ENCODE results near the gene USPL1.

Gene USPL1

DNA sequence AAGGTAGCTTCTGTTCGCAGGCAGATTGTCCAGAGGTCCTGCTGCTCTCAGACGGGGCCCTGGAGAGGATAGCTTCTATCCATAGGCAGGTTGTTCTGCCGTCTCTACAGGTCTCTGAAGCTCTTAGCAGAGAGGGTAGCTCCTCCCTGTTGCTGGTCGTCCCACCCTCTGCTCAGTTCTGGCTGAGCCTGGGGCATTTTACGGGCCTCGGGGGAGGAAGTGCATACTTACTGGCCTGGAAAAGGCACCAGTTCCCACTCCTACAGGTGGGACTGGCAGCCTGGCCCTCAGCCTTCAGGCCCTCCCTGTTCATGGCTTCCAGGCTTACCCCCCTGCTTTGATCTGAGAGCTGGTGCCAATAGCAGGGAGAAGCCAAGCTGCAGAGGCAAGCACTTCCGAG lies 42.3 kb downstream of the USPL1 start:
- no peak overlapping the region for H2BK15ac ChIP-seq (ENCODE audit: low read depth, poor library complexity, severe bottlenecking)
- no peak overlapping the region for H2AK5ac ChIP-seq (ENCODE audit: low read length, severe bottlenecking)
- peaks cover 6% of the 10 kb centered on the region for H3K4me1 ChIP-seq (ENCODE audit: control insufficient read depth, insufficient read depth, low read depth, low read length)
- H3K18ac ChIP-seq (ENCODE audit: low read depth in 1 of 2, low read length in 2 of 2), result no peak overlapping the region
- peak overlapping the region; percentile 19 for H4K8ac ChIP-seq (ENCODE audit: low read length)
- H3K4me3 ChIP-seq (ENCODE audit: insufficient read depth in 1 of 2, low read depth in 1 of 2, low read length in 2 of 2), result no peak overlapping the region
- no peak overlapping the region for H2BK12ac ChIP-seq (ENCODE audit: low read length in 2 of 2)
- H3K36me3 ChIP-seq (ENCODE audit: control insufficient read depth in 1 of 2, insufficient read depth in 2 of 2, low read depth in 1 of 2, low read length in 2 of 2), result peaks cover 14 to 48% of the 10 kb centered on the region in 2 experiments
- peaks cover 10% of the 10 kb centered on the region for H3K79me1 ChIP-seq (replicated peaks; ENCODE audit: low read length, poor library complexity, severe bottlenecking)
- no peak overlapping the region for H3K14ac ChIP-seq (ENCODE audit: low read length in 2 of 2)
- peak overlapping the region; percentile 66 for H4K91ac ChIP-seq (ENCODE audit: low read length)
- no peak overlapping the region for H3K27ac ChIP-seq (ENCODE audit: low read length, poor library complexity, severe bottlenecking)
- no peaks in the 10 kb centered on the region for H3K27me3 ChIP-seq (ENCODE audit: control insufficient read depth in 1 of 2, insufficient read depth in 1 of 2, low read length in 2 of 2)
- H3K4me2 ChIP-seq (ENCODE audit: low read length, poor library complexity, severe bottlenecking), result no peak overlapping the region
- H2BK5ac ChIP-seq (ENCODE audit: low read depth, low read length, poor library complexity, severe bottlenecking), result no peak overlapping the region
- H2BK120ac ChIP-seq (ENCODE audit: low read depth, low read length), result no peak overlapping the region
- 33% methylated on average over 7 of the region's 7 CpGs for WGBS
- H3K9me3 ChIP-seq (ENCODE audit: control insufficient read depth, low read length), result no peaks in the 10 kb centered on the region
- no peak overlapping the region for H3K9ac ChIP-seq (ENCODE audit: low read length)
- no peak overlapping the region for H3K23ac ChIP-seq (ENCODE audit: low read length in 2 of 2)
- DNase-seq, result no peak
- no peak overlapping the region for H2AFZ ChIP-seq (ENCODE audit: low read depth, low read length)
- no peak overlapping the region for H3K4ac ChIP-seq (ENCODE audit: low read depth in 1 of 2, low read length in 2 of 2)

DNA sequence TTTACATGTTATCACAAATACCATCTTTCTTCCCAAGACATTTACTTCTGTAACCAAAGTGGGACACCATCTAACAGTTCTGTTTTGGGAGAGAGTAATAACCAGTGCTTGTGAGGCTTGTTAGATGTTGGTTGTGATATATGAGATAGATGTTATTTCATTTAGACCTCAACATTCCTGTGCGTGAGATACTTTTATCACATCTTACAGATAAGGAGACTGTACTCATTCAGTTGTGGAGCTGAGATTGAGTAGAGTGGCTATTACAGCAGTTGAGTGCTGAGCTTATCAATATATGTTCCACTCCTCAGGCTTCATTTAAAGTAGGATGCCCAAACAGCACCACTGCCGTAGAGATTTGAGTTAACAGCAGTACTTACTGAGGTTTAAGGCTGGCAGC lies 43.1 kb downstream of the USPL1 start:
- Histone ChIP-seq H2BK5ac (ENCODE audit: low read depth, low read length, poor library complexity, severe bottlenecking) (no peak overlapping the region), H4K8ac (ENCODE audit: low read length) (no peak overlapping the region), H3K4ac (ENCODE audit: low read depth in 1 of 2, low read length in 2 of 2) (no peak overlapping the region), H3K4me2 (ENCODE audit: low read length, poor library complexity, severe bottlenecking) (no peak overlapping the region), H3K27ac (ENCODE audit: low read length, poor library complexity, severe bottlenecking) (no peak overlapping the region), H3K18ac (ENCODE audit: low read depth in 1 of 2, low read length in 2 of 2) (no peak overlapping the region), H2BK12ac (ENCODE audit: low read length in 2 of 2) (no peak overlapping the region), H3K4me1 (ENCODE audit: control insufficient read depth, insufficient read depth, low read depth, low read length) (peaks cover 6% of the 10 kb centered on the region), H2AK5ac (ENCODE audit: low read length, severe bottlenecking) (no peak overlapping the region), H3K23ac (ENCODE audit: low read length in 2 of 2) (no peak overlapping the region), H3K9me3 (ENCODE audit: control insufficient read depth, low read length) (no peaks in the 10 kb centered on the region), H3K4me3 (ENCODE audit: insufficient read depth in 1 of 2, low read depth in 1 of 2, low read length in 2 of 2) (no peak overlapping the region), H3K9ac (ENCODE audit: low read length) (no peak overlapping the region), H3K36me3 (ENCODE audit: control insufficient read depth in 1 of 2, insufficient read depth in 2 of 2, low read depth in 1 of 2, low read length in 2 of 2) (peaks cover 14 to 41% of the 10 kb centered on the region in 2 experiments), H3K79me1 (replicated peaks; ENCODE audit: low read length, poor library complexity, severe bottlenecking) (peaks cover 10% of the 10 kb centered on the region), H2BK15ac (ENCODE audit: low read depth, poor library complexity, severe bottlenecking) (no peak overlapping the region), H3K14ac (ENCODE audit: low read length in 2 of 2) (no peak overlapping the region), H3K27me3 (ENCODE audit: control insufficient read depth in 1 of 2, insufficient read depth in 1 of 2, low read length in 2 of 2) (no peaks in the 10 kb centered on the region), H2BK120ac (ENCODE audit: low read depth, low read length) (no peak overlapping the region), H2AFZ (ENCODE audit: low read depth, low read length) (no peak overlapping the region), H4K91ac (ENCODE audit: low read length) (no peak overlapping the region)
- WGBS, result 80% methylated on average over 1 of the region's 2 CpGs
- DNase-seq, result no peak

DNA sequence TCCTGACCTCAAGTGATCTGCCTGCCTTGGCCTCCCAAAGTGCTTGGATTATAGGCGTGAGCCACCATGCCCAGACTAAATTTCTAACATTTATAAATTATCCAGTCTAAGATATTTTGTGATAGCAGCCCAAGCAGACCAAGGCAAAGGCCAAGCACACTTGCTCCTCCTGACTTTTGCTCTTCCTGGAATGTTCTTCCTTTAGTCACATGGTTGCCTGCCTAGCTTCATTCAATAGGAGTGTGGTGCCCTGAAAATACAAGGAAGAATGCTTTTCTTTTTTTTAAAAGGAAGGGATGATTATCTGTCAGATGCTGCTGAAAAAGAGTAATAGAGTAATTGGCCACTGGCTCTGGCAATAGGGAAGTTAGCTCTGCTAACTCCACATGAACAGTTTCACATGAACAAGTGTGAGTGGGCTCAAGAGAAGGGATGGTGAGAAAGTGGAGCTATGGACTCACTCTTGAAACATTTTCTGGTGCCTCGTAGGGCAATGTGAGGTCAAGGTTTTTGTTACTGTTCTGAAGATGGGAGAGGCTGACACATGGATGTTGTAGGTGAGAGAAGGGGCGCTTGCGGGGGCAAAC lies 47.1 kb downstream of the USPL1 start:
- DNase-seq, result no peak
- no peak overlapping the region for H2AK5ac ChIP-seq (ENCODE audit: low read length, severe bottlenecking)
- 97% methylated on average over 4 of the region's 4 CpGs for WGBS
- no peak overlapping the region for H2BK120ac ChIP-seq (ENCODE audit: low read depth, low read length)
- no peak overlapping the region for H3K27ac ChIP-seq (ENCODE audit: low read length, poor library complexity, severe bottlenecking)
- no peak overlapping the region for H4K91ac ChIP-seq (ENCODE audit: low read length)
- no peak overlapping the region for H3K23ac ChIP-seq (ENCODE audit: low read length in 2 of 2)
- no peak overlapping the region for H2BK5ac ChIP-seq (ENCODE audit: low read depth, low read length, poor library complexity, severe bottlenecking)
- no peak overlapping the region for H2BK12ac ChIP-seq (ENCODE audit: low read length in 2 of 2)
- peaks cover 1 to 6% of the 10 kb centered on the region in 2 experiments for H3K36me3 ChIP-seq (ENCODE audit: control insufficient read depth in 1 of 2, insufficient read depth in 2 of 2, low read depth in 1 of 2, low read length in 2 of 2)
- peaks cover 4% of the 10 kb centered on the region for H3K79me1 ChIP-seq (replicated peaks; ENCODE audit: low read length, poor library complexity, severe bottlenecking)
- H2BK15ac ChIP-seq (ENCODE audit: low read depth, poor library complexity, severe bottlenecking), result no peak overlapping the region
- H3K14ac ChIP-seq (ENCODE audit: low read length in 2 of 2), result no peak overlapping the region
- no peaks in the 10 kb centered on the region for H3K27me3 ChIP-seq (ENCODE audit: control insufficient read depth in 1 of 2, insufficient read depth in 1 of 2, low read length in 2 of 2)
- H3K4me3 ChIP-seq (ENCODE audit: insufficient read depth in 1 of 2, low read depth in 1 of 2, low read length in 2 of 2), result no peak overlapping the region
- H3K9ac ChIP-seq (ENCODE audit: low read length), result no peak overlapping the region
- H2AFZ ChIP-seq (ENCODE audit: low read depth, low read length), result no peak overlapping the region
- H4K8ac ChIP-seq (ENCODE audit: low read length), result no peak overlapping the region
- H3K4me1 ChIP-seq (ENCODE audit: control insufficient read depth, insufficient read depth, low read depth, low read length), result peaks cover 4% of the 10 kb centered on the region
- no peaks in the 10 kb centered on the region for H3K9me3 ChIP-seq (ENCODE audit: control insufficient read depth, low read length)
- peak overlapping the region in 1 of 2 experiments; percentile 38 for H3K18ac ChIP-seq (ENCODE audit: low read depth in 1 of 2, low read length in 2 of 2)
- no peak overlapping the region for H3K4me2 ChIP-seq (ENCODE audit: low read length, poor library complexity, severe bottlenecking)
- no peak overlapping the region for H3K4ac ChIP-seq (ENCODE audit: low read depth in 1 of 2, low read length in 2 of 2)

DNA sequence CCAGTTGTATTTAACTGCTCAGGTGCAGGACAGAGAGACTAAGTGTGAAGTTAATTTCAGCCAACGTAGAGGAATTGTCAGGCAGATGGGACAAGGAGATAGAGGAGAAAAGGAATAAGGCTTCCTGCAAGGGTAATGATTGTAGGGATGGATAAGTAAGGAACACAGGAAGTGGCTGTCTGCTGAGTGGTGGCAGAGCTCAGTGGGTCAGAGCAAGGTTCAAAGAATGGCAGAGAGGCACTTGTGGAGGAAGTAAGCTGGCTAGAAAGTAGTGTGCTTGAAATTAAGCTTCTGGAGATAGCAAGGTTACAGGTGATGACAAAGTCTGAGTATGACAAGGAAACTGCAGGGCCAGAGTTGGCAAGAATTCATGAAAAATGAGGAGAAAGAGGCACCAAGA lies 47.9 kb downstream of the USPL1 start:
- Histone ChIP-seq H2AK5ac (ENCODE audit: low read length, severe bottlenecking) (no peak overlapping the region), H2BK5ac (ENCODE audit: low read depth, low read length, poor library complexity, severe bottlenecking) (no peak overlapping the region), H2BK15ac (ENCODE audit: low read depth, poor library complexity, severe bottlenecking) (no peak overlapping the region), H2BK12ac (ENCODE audit: low read length in 2 of 2) (peak overlapping the region; percentile 43 to 47), H4K8ac (ENCODE audit: low read length) (no peak overlapping the region), H3K27me3 (ENCODE audit: control insufficient read depth in 1 of 2, insufficient read depth in 1 of 2, low read length in 2 of 2) (no peaks in the 10 kb centered on the region), H2AFZ (ENCODE audit: low read depth, low read length) (peak overlapping the region; percentile 23), H3K4me3 (ENCODE audit: insufficient read depth in 1 of 2, low read depth in 1 of 2, low read length in 2 of 2) (no peak overlapping the region), H3K23ac (ENCODE audit: low read length in 2 of 2) (no peak overlapping the region), H3K4me1 (ENCODE audit: control insufficient read depth, insufficient read depth, low read depth, low read length) (no peaks in the 10 kb centered on the region), H3K9me3 (ENCODE audit: control insufficient read depth, low read length) (no peaks in the 10 kb centered on the region), H3K4me2 (ENCODE audit: low read length, poor library complexity, severe bottlenecking) (no peak overlapping the region), H4K91ac (ENCODE audit: low read length) (no peak overlapping the region), H3K79me1 (replicated peaks; ENCODE audit: low read length, poor library complexity, severe bottlenecking) (no peaks in the 10 kb centered on the region), H3K27ac (ENCODE audit: low read length, poor library complexity, severe bottlenecking) (no peak overlapping the region), H3K9ac (ENCODE audit: low read length) (no peak overlapping the region), H3K18ac (ENCODE audit: low read depth in 1 of 2, low read length in 2 of 2) (peak overlapping the region in 1 of 2 experiments; percentile 60), H3K14ac (ENCODE audit: low read length in 2 of 2) (no peak overlapping the region), H2BK120ac (ENCODE audit: low read depth, low read length) (no peak overlapping the region), H3K36me3 (ENCODE audit: control insufficient read depth in 1 of 2, insufficient read depth in 2 of 2, low read depth in 1 of 2, low read length in 2 of 2) (no peaks in the 10 kb centered on the region), H3K4ac (ENCODE audit: low read depth in 1 of 2, low read length in 2 of 2) (peak overlapping the region in 1 of 2 experiments; percentile 33)
- 13% methylated on average over 1 of the region's 1 CpG for WGBS
- no peak for DNase-seq

Measured in mesenchymal stem cell (in vitro differentiated cells and primary cell).